ENCODE results near the gene LMX1B. TPM values are rescaled to one million over a fixed set of nuclear protein-coding genes. Genes with fewer than 3 reads are reported as not detected.
A peak's percentile ranks its signal among the peaks of the same experiment; 100 is the strongest.

LMX1B gene
- total RNA-seq, 1 experiment from 2014 or later, result 0.55 TPM

- Histone ChIP-seq H3K4me3 (ENCODE audit: low read length) (no peak overlapping the region), H3K9ac (ENCODE audit: low read length) (no peak overlapping the region), H3K9me2 (replicated peaks; ENCODE audit: low read length) (no peaks in the 10 kb centered on the region), H3K36me3 (ENCODE audit: low read depth, low read length) (no peaks in the 10 kb centered on the region), H3K4me1 (ENCODE audit: insufficient read depth, low read length) (no peaks in the 10 kb centered on the region; the same call in 1 of the 2 replicates), H3K4me2 (ENCODE audit: low read length) (no peak overlapping the region), H3K27me3 (ENCODE audit: low read length) (peaks cover 10% of the 10 kb centered on the region), H3K79me2 (ENCODE audit: low read length) (no peaks in the 10 kb centered on the region), H3K9me3 (ENCODE audit: low read length) (no peaks in the 10 kb centered on the region), H3K27ac (ENCODE audit: low read length) (no peak overlapping the region), H2AFZ (ENCODE audit: low read length) (no peak overlapping the region), H3F3A (ENCODE audit: low read length, unreplicated experiment) (no peaks in the 10 kb centered on the region), H4K20me1 (ENCODE audit: low read length) (no peaks in the 10 kb centered on the region)
- TF ChIP-seq EZH2 (IDR thresholded peaks at IDR 0.05; ENCODE audit: low read length, unreplicated experiment), result no peak
- TF ChIP-seq, protein P1, sequence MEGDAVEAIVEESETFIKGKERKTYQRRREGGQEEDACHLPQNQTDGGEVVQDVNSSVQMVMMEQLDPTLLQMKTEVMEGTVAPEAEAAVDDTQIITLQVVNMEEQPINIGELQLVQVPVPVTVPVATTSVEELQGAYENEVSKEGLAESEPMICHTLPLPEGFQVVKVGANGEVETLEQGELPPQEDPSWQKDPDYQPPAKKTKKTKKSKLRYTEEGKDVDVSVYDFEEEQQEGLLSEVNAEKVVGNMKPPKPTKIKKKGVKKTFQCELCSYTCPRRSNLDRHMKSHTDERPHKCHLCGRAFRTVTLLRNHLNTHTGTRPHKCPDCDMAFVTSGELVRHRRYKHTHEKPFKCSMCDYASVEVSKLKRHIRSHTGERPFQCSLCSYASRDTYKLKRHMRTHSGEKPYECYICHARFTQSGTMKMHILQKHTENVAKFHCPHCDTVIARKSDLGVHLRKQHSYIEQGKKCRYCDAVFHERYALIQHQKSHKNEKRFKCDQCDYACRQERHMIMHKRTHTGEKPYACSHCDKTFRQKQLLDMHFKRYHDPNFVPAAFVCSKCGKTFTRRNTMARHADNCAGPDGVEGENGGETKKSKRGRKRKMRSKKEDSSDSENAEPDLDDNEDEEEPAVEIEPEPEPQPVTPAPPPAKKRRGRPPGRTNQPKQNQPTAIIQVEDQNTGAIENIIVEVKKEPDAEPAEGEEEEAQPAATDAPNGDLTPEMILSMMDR (conservative IDR thresholded peaks at IDR 0.05; ENCODE audit: low read depth, low read length), result no peak
- no peak for TF ChIP-seq EZH2phosphoT487 (IDR thresholded peaks at IDR 0.05; ENCODE audit: borderline replicate concordance, low read length)
- ATAC-seq (no peak), DNase-seq (no peak)
- no TSS peak for BruUV-seq (replicated peaks)
- intact Hi-C loops (cut with micrococcal nuclease), result no loop called here
- CTCF ChIA-PET, result no interaction called here
- POLR2A ChIA-PET (ENCODE audit: unreplicated experiment), result no interaction called here
Measured at GRCh38 chr9:126682928-126683697, 69.4 kb downstream of the LMX1B start.

DNA sequence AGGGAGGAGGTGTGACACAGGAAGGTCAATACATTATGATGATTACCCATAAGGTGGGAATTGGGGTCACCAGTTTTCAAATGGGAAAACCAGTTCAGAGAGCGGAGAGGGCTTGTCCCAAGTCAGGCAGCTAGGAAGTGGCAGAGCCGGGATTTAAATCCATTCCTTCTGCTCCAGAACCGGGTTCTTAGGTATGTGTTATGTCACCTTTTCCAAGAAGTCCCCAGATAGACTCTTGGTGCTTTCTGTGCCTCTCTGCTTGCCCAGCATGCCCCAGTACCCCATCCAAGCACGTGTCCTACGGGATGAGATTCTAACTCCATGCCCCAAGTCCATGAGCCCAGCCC lies 69.9 kb downstream of the LMX1B start:
- Histone ChIP-seq H3K4me3 (ENCODE audit: low read length) (no peak overlapping the region), H3K9ac (ENCODE audit: low read length) (no peak overlapping the region), H3K27me3 (ENCODE audit: low read length) (peaks cover 10% of the 10 kb centered on the region), H2AFZ (ENCODE audit: low read length) (no peak overlapping the region), H3F3A (ENCODE audit: low read length, unreplicated experiment) (no peaks in the 10 kb centered on the region), H3K27ac (ENCODE audit: low read length) (no peak overlapping the region), H4K20me1 (ENCODE audit: low read length) (no peaks in the 10 kb centered on the region), H3K4me2 (ENCODE audit: low read length) (no peak overlapping the region), H3K9me2 (replicated peaks; ENCODE audit: low read length) (no peaks in the 10 kb centered on the region), H3K79me2 (ENCODE audit: low read length) (no peaks in the 10 kb centered on the region), H3K9me3 (ENCODE audit: low read length) (no peaks in the 10 kb centered on the region), H3K36me3 (ENCODE audit: low read depth, low read length) (no peaks in the 10 kb centered on the region), H3K4me1 (ENCODE audit: insufficient read depth, low read length) (no peaks in the 10 kb centered on the region; the same call in 1 of the 2 replicates)
- ATAC-seq, result no peak
- intact Hi-C loops (cut with micrococcal nuclease), result no loop called here
- POLR2A ChIA-PET (ENCODE audit: unreplicated experiment), result no interaction called here
- TF ChIP-seq, protein P1 (conservative IDR thresholded peaks at IDR 0.05; ENCODE audit: low read depth, low read length), result no peak
- TF ChIP-seq EZH2 (IDR thresholded peaks at IDR 0.05; ENCODE audit: low read length, unreplicated experiment) (no peak), EZH2phosphoT487 (IDR thresholded peaks at IDR 0.05; ENCODE audit: borderline replicate concordance, low read length) (no peak)
- BruUV-seq (replicated peaks), result no TSS peak
- CTCF ChIA-PET, result no interaction called here
- DNase-seq, result no peak

- ATAC-seq, result no peak
- intact Hi-C loops (cut with micrococcal nuclease), result no loop called here
- H3K9ac ChIP-seq (ENCODE audit: low read length), result no peak overlapping the region
- TF ChIP-seq EZH2phosphoT487 (IDR thresholded peaks at IDR 0.05; ENCODE audit: borderline replicate concordance, low read length) (no peak), EZH2 (IDR thresholded peaks at IDR 0.05; ENCODE audit: low read length, unreplicated experiment) (no peak)
- TF ChIP-seq, protein P1 (conservative IDR thresholded peaks at IDR 0.05; ENCODE audit: low read depth, low read length), result no peak
- H3K9me2 ChIP-seq (replicated peaks; ENCODE audit: low read length), result no peaks in the 10 kb centered on the region
- no peaks in the 10 kb centered on the region for H3K9me3 ChIP-seq (ENCODE audit: low read length)
- no peaks in the 10 kb centered on the region for H3K36me3 ChIP-seq (ENCODE audit: low read depth, low read length)
- CTCF ChIA-PET, result no interaction called here
- H3K79me2 ChIP-seq (ENCODE audit: low read length), result no peaks in the 10 kb centered on the region
- no peak overlapping the region for H3K4me2 ChIP-seq (ENCODE audit: low read length)
- H2AFZ ChIP-seq (ENCODE audit: low read length), result no peak overlapping the region
- no TSS peak for BruUV-seq (replicated peaks)
- H4K20me1 ChIP-seq (ENCODE audit: low read length), result no peaks in the 10 kb centered on the region
- H3K27me3 ChIP-seq (ENCODE audit: low read length), result peaks cover 10% of the 10 kb centered on the region
- no peaks in the 10 kb centered on the region for H3F3A ChIP-seq (ENCODE audit: low read length, unreplicated experiment)
- DNase-seq, result peak; percentile 33
- no peaks in the 10 kb centered on the region; the same call in 1 of the 2 replicates for H3K4me1 ChIP-seq (ENCODE audit: insufficient read depth, low read length)
- H3K4me3 ChIP-seq (ENCODE audit: low read length), result no peak overlapping the region
- POLR2A ChIA-PET (ENCODE audit: unreplicated experiment), result no interaction called here
- no peak overlapping the region for H3K27ac ChIP-seq (ENCODE audit: low read length)
Measured at GRCh38 chr9:126684345-126684744, 70.6 kb downstream of the LMX1B start.
